Retinal pigment epithelial cell (primary cell): ENCODE results near the gene MAP2K2.

Experiments used
- DNase-seq: peaks from one replicate; pipeline ENCODE4 v3.0.0-alpha.2; 2010; ENCODE audit warnings: low read depth
- H3K4me3 ChIP-seq: 2 replicates; pipeline ENCODE4 v1.5.1; 2011; ENCODE audit warnings: mild to moderate bottlenecking, low read length, control low read depth, moderate library complexity
- CTCF ChIP-seq: conservative IDR thresholded peaks from 2 replicates; pipeline ENCODE4 v1.5.1; 2011; ENCODE audit warnings: low read depth, low read length, control low read depth, inconsistent platforms

The MAP2K2 gene

GRCh38 chr19:4052114-4052992 lies 71.6 kb downstream of the MAP2K2 start:
- H3K4me3 ChIP-seq = no peak overlapping the region

GRCh38 chr19:4051175-4052101 lies 72.5 kb downstream of the MAP2K2 start:
- no peak for DNase-seq
- no peak for TF ChIP-seq CTCF
- no peak overlapping the region for H3K4me3 ChIP-seq

More at GRCh38 chr19:4052114-4052992, 71.6 kb downstream of the MAP2K2 start:
- no peak for DNase-seq
- no peak for TF ChIP-seq CTCF

- DNase-seq = no peak
- TF ChIP-seq CTCF = no peak
- no peak overlapping the region for H3K4me3 ChIP-seq
Observed at GRCh38 chr19:4049432-4049831, 74.5 kb downstream of the MAP2K2 start.

- DNase-seq = no peak
- no peak for TF ChIP-seq CTCF
- H3K4me3 ChIP-seq = no peak overlapping the region
Observed at GRCh38 chr19:4046946-4047683, 76.8 kb downstream of the MAP2K2 start.

GRCh38 chr19:4046362-4046691 lies 77.6 kb downstream of the MAP2K2 start:
- no peak overlapping the region for H3K4me3 ChIP-seq
- DNase-seq = no peak
- no peak for TF ChIP-seq CTCF

GRCh38 chr19:4045597-4046361 lies 78.1 kb downstream of the MAP2K2 start:
- H3K4me3 ChIP-seq = no peak overlapping the region
- no peak for TF ChIP-seq CTCF
- DNase-seq = no peak
